ENCODE measurements around the gene HTR4. TPM values are rescaled to one million over a fixed set of nuclear protein-coding genes. Genes with fewer than 3 reads are reported as not detected.

The HTR4 gene
- total and polyA plus RNA-seq, 2 of the 4 experiments (the other 2 are of a cell fraction), result not detected

GRCh38 chr5:148436029-148436428, 218.3 kb downstream of the HTR4 start:
- no peak overlapping the region for H2AFZ ChIP-seq (replicated peaks; ENCODE audit: low read length, poor library complexity)
- no peak overlapping the region for H3K9ac ChIP-seq (ENCODE audit: low read depth, low read length)
- H2BK120ac ChIP-seq (ENCODE audit: low read depth, low read length), result no peak overlapping the region
- intact Hi-C loops (cut with micrococcal nuclease) (no loop called here), dilution Hi-C loops (cut with HindIII; ENCODE audit: low sequenced_read_pairs, unreplicated experiment) (no loop called here), in situ Hi-C loops (cut with MboI; ENCODE audit: low sequenced_read_pairs) (loop anchor here (25.0 kb wide), 1 partner anchor 801 kb away; no protein-coding TSS in a partner anchor)
- peaks cover 15% of the 10 kb centered on the region for H3K36me3 ChIP-seq (ENCODE audit: control insufficient read depth, insufficient read depth, low read length)
- H2BK15ac ChIP-seq (ENCODE audit: low read depth, low read length), result no peak overlapping the region
- no peaks in the 10 kb centered on the region for H3K27me3 ChIP-seq (ENCODE audit: control insufficient read depth, insufficient read depth, low read length)
- H4K5ac ChIP-seq (ENCODE audit: low read depth, low read length), result no peak overlapping the region
- no peak overlapping the region for H2AK9ac ChIP-seq (replicated peaks; ENCODE audit: low read depth, low read length, poor library complexity)
- DNase-seq, result no peak
- no peaks in the 10 kb centered on the region for H4K20me1 ChIP-seq (ENCODE audit: insufficient read depth, low read length)
- no peak overlapping the region for H3K14ac ChIP-seq (replicated peaks; ENCODE audit: low read depth, low read length)
- POLR2A ChIA-PET (ENCODE audit: unreplicated experiment), result no interaction called here
- H3K23ac ChIP-seq (ENCODE audit: low read depth, low read length), result no peak overlapping the region
- H2AK5ac ChIP-seq (ENCODE audit: low read depth, low read length), result no peak overlapping the region
- no peak for ATAC-seq (ENCODE audit: low read depth)
- CTCF ChIA-PET, result no interaction called here
- H4K91ac ChIP-seq (ENCODE audit: insufficient read depth, low read depth, low read length), result no peak overlapping the region
- H3K79me1 ChIP-seq (ENCODE audit: low read depth in 1 of 2, low read length in 2 of 2), result peaks cover 4 to 5% of the 10 kb centered on the region in 2 experiments; a peak in 2 of 4 replicates
- no peak overlapping the region for H3K4me2 ChIP-seq (ENCODE audit: low read depth, low read length)
- no peak overlapping the region for H3K56ac ChIP-seq (ENCODE audit: extremely low read depth, insufficient read depth, low read length)
- H2BK5ac ChIP-seq (ENCODE audit: low read depth, low read length, poor library complexity, severe bottlenecking), result no peak overlapping the region
- WGBS, 2 experiments (ENCODE audit: extremely low coverage in 2 of 2, insufficient read length in 1 of 2), result no CpG with 5 or more reads among the region's 3 CpGs
- BruUV-seq (replicated peaks), result no TSS peak
- H3K9me1 ChIP-seq (ENCODE audit: insufficient read depth, low read length), result no peaks in the 10 kb centered on the region
- no peak overlapping the region for H3K4me3 ChIP-seq (ENCODE audit: insufficient read depth, low read depth, low read length)
- TF ChIP-seq FOS (IDR thresholded peaks at IDR 0.05; ENCODE audit: low read depth, low read length) (no peak), CHD1 (IDR thresholded peaks at IDR 0.05; ENCODE audit: low read depth, low read length) (no peak), MAFK (IDR thresholded peaks at IDR 0.05; ENCODE audit: low read depth, low read length) (no peak), BHLHE40 (IDR thresholded peaks at IDR 0.05; ENCODE audit: low read depth, low read length) (no peak), POLR2A (IDR thresholded peaks at IDR 0.05; ENCODE audit: low read depth, low read length) (no peak), NFE2L2 (IDR thresholded peaks at IDR 0.05; ENCODE audit: low read depth, low read length) (no peak), MXI1 (IDR thresholded peaks at IDR 0.05; ENCODE audit: borderline replicate concordance, low read depth, low read length) (no peak), CEBPB (IDR thresholded peaks at IDR 0.05; ENCODE audit: low read depth, low read length) (no peak), USF2 (IDR thresholded peaks at IDR 0.05; ENCODE audit: low read depth, low read length) (no peak), MAZ (IDR thresholded peaks at IDR 0.05; ENCODE audit: borderline replicate concordance, low read depth, low read length) (no peak), RCOR1 (IDR thresholded peaks at IDR 0.05; ENCODE audit: insufficient replicate concordance, low read length) (no peak), RAD21 (IDR thresholded peaks at IDR 0.05; ENCODE audit: low read length) (no peak)
- TF ChIP-seq, protein P1, sequence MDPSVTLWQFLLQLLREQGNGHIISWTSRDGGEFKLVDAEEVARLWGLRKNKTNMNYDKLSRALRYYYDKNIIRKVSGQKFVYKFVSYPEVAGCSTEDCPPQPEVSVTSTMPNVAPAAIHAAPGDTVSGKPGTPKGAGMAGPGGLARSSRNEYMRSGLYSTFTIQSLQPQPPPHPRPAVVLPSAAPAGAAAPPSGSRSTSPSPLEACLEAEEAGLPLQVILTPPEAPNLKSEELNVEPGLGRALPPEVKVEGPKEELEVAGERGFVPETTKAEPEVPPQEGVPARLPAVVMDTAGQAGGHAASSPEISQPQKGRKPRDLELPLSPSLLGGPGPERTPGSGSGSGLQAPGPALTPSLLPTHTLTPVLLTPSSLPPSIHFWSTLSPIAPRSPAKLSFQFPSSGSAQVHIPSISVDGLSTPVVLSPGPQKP (IDR thresholded peaks at IDR 0.05; ENCODE audit: borderline replicate concordance, low read depth, low read length), result no peak
- TF ChIP-seq, protein P2, sequence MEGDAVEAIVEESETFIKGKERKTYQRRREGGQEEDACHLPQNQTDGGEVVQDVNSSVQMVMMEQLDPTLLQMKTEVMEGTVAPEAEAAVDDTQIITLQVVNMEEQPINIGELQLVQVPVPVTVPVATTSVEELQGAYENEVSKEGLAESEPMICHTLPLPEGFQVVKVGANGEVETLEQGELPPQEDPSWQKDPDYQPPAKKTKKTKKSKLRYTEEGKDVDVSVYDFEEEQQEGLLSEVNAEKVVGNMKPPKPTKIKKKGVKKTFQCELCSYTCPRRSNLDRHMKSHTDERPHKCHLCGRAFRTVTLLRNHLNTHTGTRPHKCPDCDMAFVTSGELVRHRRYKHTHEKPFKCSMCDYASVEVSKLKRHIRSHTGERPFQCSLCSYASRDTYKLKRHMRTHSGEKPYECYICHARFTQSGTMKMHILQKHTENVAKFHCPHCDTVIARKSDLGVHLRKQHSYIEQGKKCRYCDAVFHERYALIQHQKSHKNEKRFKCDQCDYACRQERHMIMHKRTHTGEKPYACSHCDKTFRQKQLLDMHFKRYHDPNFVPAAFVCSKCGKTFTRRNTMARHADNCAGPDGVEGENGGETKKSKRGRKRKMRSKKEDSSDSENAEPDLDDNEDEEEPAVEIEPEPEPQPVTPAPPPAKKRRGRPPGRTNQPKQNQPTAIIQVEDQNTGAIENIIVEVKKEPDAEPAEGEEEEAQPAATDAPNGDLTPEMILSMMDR (conservative IDR thresholded peaks at IDR 0.05; ENCODE audit: low read depth, low read length), result no peak
- no peaks in the 10 kb centered on the region for H3K9me3 ChIP-seq (ENCODE audit: control insufficient read depth, insufficient read depth, low read length)
- H3K4me1 ChIP-seq (ENCODE audit: control insufficient read depth, insufficient read depth, low read length), result no peaks in the 10 kb centered on the region
- H4K8ac ChIP-seq (ENCODE audit: low read depth in 2 of 2, low read length in 2 of 2), result no peak overlapping the region
- no peak overlapping the region for H3K27ac ChIP-seq (ENCODE audit: insufficient read depth, low read length)
- H3K4ac ChIP-seq (ENCODE audit: low read depth, low read length), result no peak overlapping the region
- H2BK20ac ChIP-seq (ENCODE audit: low read depth, low read length), result no peak overlapping the region
- H3K18ac ChIP-seq (ENCODE audit: low read depth, low read length), result no peak overlapping the region

All from IMR-90 (cell line).